PC-9 (cell line): ENCODE measurements around the gene C2orf76.

Experiments
- CTCF ChIP-seq: fragments of 200-600 bp; sonication (generic); conservative IDR thresholded peaks from 2 replicates; pipeline ENCODE4 v1.6.1; 2017; ENCODE audit warnings: mixed run types, antibody characterized with exemption, mild to moderate bottlenecking, moderate library complexity
- EZH2 ChIP-seq: fragments of 200-600 bp; sonication (generic); IDR thresholded peaks from 2 replicates; pipeline ENCODE4 v1.8.0; 2017; ENCODE audit warnings: antibody characterized with exemption, low read depth

GRCh38 chr2:119292226-119292625 lies 74.4 kb downstream of the C2orf76 start:
- no peak for TF ChIP-seq CTCF
- TF ChIP-seq EZH2: no peak
